Endodermal cell (in vitro differentiated cells): Measurements from ENCODE around the gene TRNT1. TPM values are rescaled to one million over a fixed set of nuclear protein-coding genes. Genes with fewer than 3 reads are reported as not detected.

Experiments
- DNase-seq: peaks from one replicate; pipeline ENCODE4 v3.0.0-alpha.2; 2017
- H3K27ac ChIP-seq: 2 replicates; pipeline ENCODE4 v1.5.1; 2013; ENCODE audit warnings: mild to moderate bottlenecking, low read depth, low read length, moderate library complexity
- H3K27me3 ChIP-seq: 2 replicates; pipeline ENCODE4 v1.6.1; 2013; ENCODE audit warnings: mild to moderate bottlenecking, low read length, moderate library complexity; ENCODE audit not compliant: insufficient read depth, control insufficient read depth, poor library complexity, severe bottlenecking
- H3K36me3 ChIP-seq: 2 replicates; pipeline ENCODE4 v1.7.0; 2013; ENCODE audit warnings: mild to moderate bottlenecking, low read length, moderate library complexity; ENCODE audit not compliant: control insufficient read depth, insufficient read depth
- H3K4me1 ChIP-seq: one replicate; pipeline ENCODE4 v1.7.0; 2013; ENCODE audit warnings: low read length; ENCODE audit not compliant: control insufficient read depth, insufficient read depth
- H3K4me3 ChIP-seq: 2 replicates; pipeline ENCODE4 v1.5.1; 2013; ENCODE audit warnings: mild to moderate bottlenecking, low read length, moderate library complexity
- H3K9ac ChIP-seq: 2 replicates; pipeline ENCODE4 v1.6.1; 2013; ENCODE audit warnings: mild to moderate bottlenecking, low read length, moderate library complexity; ENCODE audit not compliant: poor library complexity, severe bottlenecking; ENCODE audit errors: extremely low read depth
- H3K9me3 ChIP-seq: 2 replicates; pipeline ENCODE4 v1.6.1; 2013; ENCODE audit warnings: mild to moderate bottlenecking, low read length, moderate library complexity; ENCODE audit not compliant: control insufficient read depth
- H3K27ac Mint-ChIP-seq: 2 replicates; pipeline ENCODE4 v1.8.0; 2020; ENCODE audit warnings: mixed read lengths
- H3K27me3 Mint-ChIP-seq: 2 replicates; pipeline ENCODE4 v1.8.0; 2021; ENCODE audit warnings: mild to moderate bottlenecking, mixed read lengths; ENCODE audit not compliant: insufficient read depth
- H3K36me3 Mint-ChIP-seq: 2 replicates; pipeline ENCODE4 v1.8.0; 2020; ENCODE audit warnings: low read depth, mixed read lengths
- H3K4me1 Mint-ChIP-seq: 2 replicates; pipeline ENCODE4 v1.8.0; 2020; ENCODE audit warnings: mixed read lengths
- H3K4me3 Mint-ChIP-seq: 2 replicates; pipeline ENCODE4 v1.8.0; 2020; ENCODE audit warnings: mild to moderate bottlenecking, moderate library complexity, mixed read lengths
- H3K9me3 Mint-ChIP-seq: 2 replicates; pipeline ENCODE4 v1.8.0; 2020; ENCODE audit warnings: mild to moderate bottlenecking, mixed read lengths
- CTCF ChIP-seq: fragments of 200-600 bp; sonication (generic); conservative IDR thresholded peaks from 2 replicates; pipeline ENCODE4 v1.5.0; 2021; ENCODE audit warnings: antibody characterized with exemption, mild to moderate bottlenecking
- WGBS, 2 experiments: methylation state at CpG; one replicate each; pipeline versions ENCODE4 v1.1.5 to v1.1.7; 2013; ENCODE audit warnings: missing lambda C conversion rate in 2 of 2, mixed read lengths in 1 of 2; ENCODE audit not compliant: insufficient coverage in 1 of 2, insufficient read length in 1 of 2; 5-methylcytosine and 5-hydroxymethylcytosine counted together
- total RNA-seq, 2 donors: library from RNA; stranded (reverse); fragmentation: NEBNext Ultra II Directional in 1 of 2; extraction: Animal tissue kit (Norgen Biotek cat#: 25700) in 1 of 2; gene quantifications; 2 replicates in 1 of 2; 3 replicates in 1 of 2; pipeline ENCODE4 v1.2.1, GENCODE V29; 2021

The TRNT1 gene
- total RNA-seq, 2 donors from 2014 or later: 31.8 to 33.5 TPM

GRCh38 chr3:3178498-3179328 is 52.0 kb downstream of the TRNT1 start:
- TF ChIP-seq CTCF: no peak
- H3K4me1 ChIP-seq: no peaks in the 10 kb centered on the region
- no peaks in the 10 kb centered on the region for H3K9me3 ChIP-seq
- peak overlapping the region; percentile 89 for H3K4me3 ChIP-seq
- Mint-ChIP-seq H3K4me3 (peak overlapping the region; percentile 77), H3K27me3 (peaks cover 34% of the 10 kb centered on the region), H3K27ac (peak overlapping the region; percentile 67), H3K9me3 (no peaks in the 10 kb centered on the region), H3K36me3 (peaks cover 18% of the 10 kb centered on the region), H3K4me1 (peaks cover 8% of the 10 kb centered on the region)
- peaks cover 6% of the 10 kb centered on the region for H3K36me3 ChIP-seq
- 43 to 45% methylated on average over 16 of the region's 16 CpGs for WGBS, 2 experiments
- H3K27me3 ChIP-seq: peaks cover 35% of the 10 kb centered on the region
- H3K27ac ChIP-seq: no peak overlapping the region
- H3K9ac ChIP-seq: peak overlapping the region; percentile 62
- no peak for DNase-seq

GRCh38 chr3:3179407-3180094 is 52.8 kb downstream of the TRNT1 start, which contains the start of gene CRBN:
TSS of gene CRBN (minus strand) at chr3:3179691. CDS start at chr3:3179687, 4 bp downstream.
- no peaks in the 10 kb centered on the region for H3K4me1 ChIP-seq
- H3K4me3 ChIP-seq: peak within 1 kb of the TSS; percentile 89
- peak within 1 kb of the TSS; percentile 67 for H3K27ac Mint-ChIP-seq
- H3K9me3 Mint-ChIP-seq: no peaks in the 10 kb centered on the region
- H3K4me1 Mint-ChIP-seq: peaks cover 8% of the 10 kb centered on the region
- H3K9ac ChIP-seq: peak within 1 kb of the TSS; percentile 62
- TF ChIP-seq CTCF: peak; percentile 98
- no peaks in the 10 kb centered on the region for H3K36me3 ChIP-seq
- peaks cover 13% of the 10 kb centered on the region for H3K36me3 Mint-ChIP-seq
- DNase-seq: peak; percentile 96
- H3K4me3 Mint-ChIP-seq: peak within 1 kb of the TSS; percentile 77
- H3K27ac ChIP-seq: no peak within 1 kb of the TSS
- no peaks in the 10 kb centered on the region for H3K9me3 ChIP-seq
- 0 to 3% methylated on average over 12 to 56 of the region's 56 CpGs for WGBS, 2 experiments
- peaks cover 43% of the 10 kb centered on the region for H3K27me3 ChIP-seq
- H3K27me3 Mint-ChIP-seq: peaks cover 43% of the 10 kb centered on the region

GRCh38 chr3:3180456-3180855 is 53.7 kb downstream of the TRNT1 start:
- WGBS, 2 experiments: 59 to 73% methylated on average over 6 to 9 of the region's 9 CpGs
- Histone ChIP-seq H3K9ac (no peak overlapping the region), H3K4me1 (no peaks in the 10 kb centered on the region), H3K9me3 (no peaks in the 10 kb centered on the region), H3K4me3 (no peak overlapping the region), H3K27ac (no peak overlapping the region), H3K36me3 (no peaks in the 10 kb centered on the region), H3K27me3 (peaks cover 52% of the 10 kb centered on the region)
- H3K27me3 Mint-ChIP-seq: peaks cover 52% of the 10 kb centered on the region
- DNase-seq: no peak
- no peak overlapping the region for H3K27ac Mint-ChIP-seq
- H3K9me3 Mint-ChIP-seq: no peaks in the 10 kb centered on the region
- no peak overlapping the region for H3K4me3 Mint-ChIP-seq
- peaks cover 8% of the 10 kb centered on the region for H3K4me1 Mint-ChIP-seq
- TF ChIP-seq CTCF: no peak
- H3K36me3 Mint-ChIP-seq: peaks cover 7% of the 10 kb centered on the region
